NCI-H146 treated with DMSO at 0.1 percent for 48 hours (cell line): ENCODE measurements around the gene ZDHHC18.

Experiments
- DNase-seq: peaks from one replicate; lab custom pipeline; 2025; ENCODE audit not compliant: unreplicated experiment; lab: John Stamatoyannopoulos, UW

ZDHHC18 gene

DNA sequence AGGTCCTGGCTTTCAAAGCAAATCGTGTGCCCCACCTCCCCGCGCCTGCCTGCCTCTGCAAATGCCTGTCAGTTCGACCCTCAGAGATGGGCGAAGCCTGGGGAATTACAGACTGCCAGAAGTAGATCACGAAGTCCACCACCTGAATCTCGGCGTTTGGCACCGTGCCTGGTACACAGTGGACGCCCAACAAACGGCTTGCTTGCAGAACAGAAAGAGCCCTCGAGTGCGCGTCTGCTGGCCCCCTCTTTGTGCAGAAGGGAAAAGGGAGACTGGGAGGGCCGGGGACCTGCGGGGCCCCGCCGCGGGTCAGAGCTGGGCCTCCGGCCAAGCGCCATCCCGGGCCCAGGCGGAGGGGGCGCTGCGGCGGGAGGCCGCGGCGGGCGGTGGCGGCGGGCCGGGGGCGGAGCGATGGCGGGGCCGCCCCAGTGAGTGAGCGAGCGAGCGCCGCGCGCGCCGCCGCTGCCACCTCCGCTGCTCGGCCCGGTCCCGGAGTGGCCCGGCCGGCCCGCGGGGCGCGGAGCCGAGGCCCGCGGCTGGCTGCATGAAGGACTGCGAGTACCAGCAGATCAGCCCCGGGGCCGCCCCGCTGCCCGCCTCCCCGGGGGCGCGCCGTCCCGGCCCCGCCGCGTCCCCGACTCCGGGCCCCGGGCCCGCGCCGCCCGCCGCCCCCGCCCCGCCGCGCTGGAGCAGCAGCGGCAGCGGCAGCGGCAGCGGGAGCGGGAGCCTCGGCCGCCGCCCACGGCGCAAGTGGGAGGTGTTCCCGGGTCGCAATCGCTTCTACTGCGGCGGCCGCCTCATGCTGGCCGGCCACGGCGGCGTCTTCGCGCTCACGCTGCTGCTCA lies at the start of gene ZDHHC18:
ZDHHC18 (plus strand) TSS at position 428 of the 845 bp plus-strand sequence; CDS start at position 545, 117 bp downstream.
- peak; percentile 13 for DNase-seq

GRCh38 chr1:26779098-26779668 lies 47.3 kb upstream of the ZDHHC18 start:
- no peak for DNase-seq

DNA sequence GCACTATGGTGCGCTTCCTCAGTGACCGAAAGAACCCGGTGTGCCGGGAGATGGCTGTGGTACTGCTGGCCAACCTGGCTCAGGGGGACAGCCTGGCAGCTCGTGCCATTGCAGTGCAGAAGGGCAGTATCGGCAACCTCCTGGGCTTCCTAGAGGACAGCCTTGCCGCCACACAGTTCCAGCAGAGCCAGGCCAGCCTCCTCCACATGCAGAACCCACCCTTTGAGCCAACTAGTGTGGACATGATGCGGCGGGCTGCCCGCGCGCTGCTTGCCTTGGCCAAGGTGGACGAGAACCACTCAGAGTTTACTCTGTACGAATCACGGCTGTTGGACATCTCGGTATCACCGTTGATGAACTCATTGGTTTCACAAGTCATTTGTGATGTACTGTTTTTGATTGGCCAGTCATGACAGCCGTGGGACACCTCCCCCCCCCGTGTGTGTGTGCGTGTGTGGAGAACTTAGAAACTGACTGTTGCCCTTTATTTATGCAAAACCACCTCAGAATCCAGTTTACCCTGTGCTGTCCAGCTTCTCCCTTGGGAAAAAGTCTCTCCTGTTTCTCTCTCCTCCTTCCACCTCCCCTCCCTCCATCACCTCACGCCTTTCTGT lies 46.0 kb upstream of the ZDHHC18 start:
- DNase-seq = no peak

DNA sequence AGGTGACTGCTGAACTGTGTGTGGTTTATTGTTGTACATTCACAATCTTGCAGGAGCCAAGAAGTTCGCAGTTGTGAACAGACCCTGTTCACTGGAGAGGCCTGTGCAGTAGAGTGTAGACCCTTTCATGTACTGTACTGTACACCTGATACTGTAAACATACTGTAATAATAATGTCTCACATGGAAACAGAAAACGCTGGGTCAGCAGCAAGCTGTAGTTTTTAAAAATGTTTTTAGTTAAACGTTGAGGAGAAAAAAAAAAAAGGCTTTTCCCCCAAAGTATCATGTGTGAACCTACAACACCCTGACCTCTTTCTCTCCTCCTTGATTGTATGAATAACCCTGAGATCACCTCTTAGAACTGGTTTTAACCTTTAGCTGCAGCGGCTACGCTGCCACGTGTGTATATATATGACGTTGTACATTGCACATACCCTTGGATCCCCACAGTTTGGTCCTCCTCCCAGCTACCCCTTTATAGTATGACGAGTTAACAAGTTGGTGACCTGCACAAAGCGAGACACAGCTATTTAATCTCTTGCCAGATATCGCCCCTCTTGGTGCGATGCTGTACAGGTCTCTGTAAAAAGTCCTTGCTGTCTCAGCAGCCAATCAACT lies 45.2 kb upstream of the ZDHHC18 start:
- DNase-seq = no peak

DNA sequence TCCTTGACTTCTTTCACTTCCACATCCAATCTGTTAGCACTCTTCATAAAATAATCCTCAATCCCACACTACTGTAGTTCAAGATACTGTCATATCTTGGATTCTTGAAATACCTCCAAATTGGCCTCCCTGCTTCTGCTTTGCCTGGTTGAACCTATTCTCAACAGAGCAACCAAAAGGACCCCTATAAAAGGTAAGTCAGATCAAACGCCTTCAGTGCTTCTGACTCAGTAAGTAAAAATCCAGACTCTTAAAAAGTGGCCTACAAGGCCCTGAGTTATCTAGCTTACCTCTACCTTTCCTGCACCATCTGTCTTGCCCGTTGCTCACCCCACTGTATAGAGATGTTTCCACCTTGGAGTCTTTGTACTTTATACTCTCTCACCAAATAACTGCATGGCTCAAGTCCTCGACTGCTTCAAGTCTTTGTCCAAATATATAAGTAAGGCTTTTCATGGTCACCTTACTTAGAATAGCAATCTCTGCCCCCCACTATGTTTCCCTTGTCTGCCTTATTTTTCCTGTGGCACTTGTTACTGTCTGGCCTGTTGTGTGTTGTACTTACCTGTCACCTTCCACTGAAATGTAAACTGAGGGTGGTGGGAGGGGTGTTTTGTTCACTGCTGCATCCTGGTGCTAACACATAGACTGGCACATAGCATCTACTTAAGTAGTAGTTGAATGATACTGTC lies 43.8 kb upstream of the ZDHHC18 start:
- DNase-seq = no peak

DNA sequence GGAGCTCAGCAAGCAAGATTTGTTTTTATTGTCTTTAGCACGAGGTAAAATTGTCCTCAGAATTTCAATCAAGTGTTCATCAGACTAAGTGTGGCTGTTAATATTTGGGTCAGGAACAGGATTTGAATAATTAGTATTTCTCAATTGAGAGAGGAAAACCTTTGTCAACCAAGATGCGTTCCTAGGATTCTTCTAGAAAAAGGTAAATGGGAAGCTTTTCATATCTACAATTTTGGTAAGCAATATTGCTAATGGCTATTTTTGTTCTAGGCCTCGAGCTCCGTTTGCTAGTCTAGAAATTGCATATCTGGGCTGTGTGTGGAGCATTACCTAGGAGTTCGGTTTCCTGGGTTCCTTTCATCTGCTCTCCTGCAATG lies 42.9 kb upstream of the ZDHHC18 start:
- DNase-seq = no peak

GRCh38 chr1:26784023-26784871 lies 42.2 kb upstream of the ZDHHC18 start:
- DNase-seq = no peak

GRCh38 chr1:26784886-26785285 lies 41.6 kb upstream of the ZDHHC18 start:
- no peak for DNase-seq

- DNase-seq = no peak
Observed at GRCh38 chr1:26785611-26786436, 40.7 kb upstream of the ZDHHC18 start.

DNA sequence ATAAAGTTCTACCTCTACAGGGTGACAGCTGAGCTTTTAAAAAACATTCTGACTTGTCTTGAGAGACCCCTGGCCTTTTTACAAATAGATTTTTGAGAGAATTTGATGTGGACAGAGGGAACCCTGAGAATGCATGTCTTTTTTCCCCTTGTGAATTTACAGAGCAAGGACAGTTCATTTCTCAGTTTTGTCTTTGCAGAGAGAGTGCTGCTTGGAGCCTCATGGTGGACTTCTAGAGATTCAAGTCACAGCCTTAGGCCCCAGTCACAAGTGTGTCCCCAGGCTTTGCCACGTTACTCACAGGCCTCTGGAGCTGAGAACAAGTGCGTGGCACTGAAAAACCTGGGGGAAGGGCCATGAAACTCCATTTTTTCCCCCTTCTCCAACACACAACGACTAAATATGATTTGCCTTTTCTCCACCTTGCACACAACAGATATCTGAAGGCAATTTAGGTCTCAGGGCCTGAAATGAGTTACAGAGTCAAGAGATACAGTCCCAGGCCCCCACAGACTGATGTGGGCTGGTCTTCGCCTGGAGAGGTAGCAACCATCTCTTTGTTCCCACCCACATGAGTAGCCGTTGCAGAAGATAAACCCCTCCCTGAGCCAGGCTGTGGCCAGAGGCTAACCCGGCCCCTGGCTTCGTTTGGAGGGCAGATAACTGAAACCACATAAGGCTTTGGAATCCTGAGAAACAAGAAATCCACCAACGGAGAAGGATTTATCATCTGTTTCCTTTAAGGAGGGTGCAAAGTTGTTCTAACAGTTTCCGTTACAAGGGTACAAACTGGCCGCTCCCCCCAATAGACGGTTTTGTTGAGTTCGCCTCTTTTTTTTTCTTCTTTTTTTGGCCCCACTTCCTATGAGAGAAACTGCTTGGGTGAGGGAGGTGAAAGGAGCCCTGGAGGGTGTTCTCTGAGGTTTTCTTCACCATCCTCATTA lies 39.8 kb upstream of the ZDHHC18 start:
- DNase-seq = no peak

DNA sequence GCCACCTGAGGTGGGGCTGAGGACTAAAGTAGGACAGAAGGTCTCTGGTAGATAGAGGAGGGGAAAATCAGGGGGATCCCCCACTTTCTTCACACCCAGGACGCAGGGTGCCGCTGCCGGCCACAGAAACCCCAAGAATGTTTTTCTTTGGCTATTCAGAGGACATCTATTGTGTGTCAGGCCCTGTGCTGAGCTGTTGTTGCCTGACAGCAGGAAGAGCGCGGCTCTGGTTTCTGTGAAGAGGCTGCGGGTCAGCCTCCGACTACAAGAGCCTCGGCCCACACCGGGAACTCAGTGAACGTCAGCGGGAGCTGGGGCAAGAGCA lies 39.1 kb upstream of the ZDHHC18 start:
- no peak for DNase-seq

GRCh38 chr1:26787706-26788514 lies 38.6 kb upstream of the ZDHHC18 start, which contains the start of gene PIGV:
PIGV (plus strand) TSS chr1:26787950; CDS start chr1:26790816, 2,866 bp downstream.
- peak; percentile 48 for DNase-seq

GRCh38 chr1:26788515-26788785 lies 38.0 kb upstream of the ZDHHC18 start:
- no peak for DNase-seq

DNA sequence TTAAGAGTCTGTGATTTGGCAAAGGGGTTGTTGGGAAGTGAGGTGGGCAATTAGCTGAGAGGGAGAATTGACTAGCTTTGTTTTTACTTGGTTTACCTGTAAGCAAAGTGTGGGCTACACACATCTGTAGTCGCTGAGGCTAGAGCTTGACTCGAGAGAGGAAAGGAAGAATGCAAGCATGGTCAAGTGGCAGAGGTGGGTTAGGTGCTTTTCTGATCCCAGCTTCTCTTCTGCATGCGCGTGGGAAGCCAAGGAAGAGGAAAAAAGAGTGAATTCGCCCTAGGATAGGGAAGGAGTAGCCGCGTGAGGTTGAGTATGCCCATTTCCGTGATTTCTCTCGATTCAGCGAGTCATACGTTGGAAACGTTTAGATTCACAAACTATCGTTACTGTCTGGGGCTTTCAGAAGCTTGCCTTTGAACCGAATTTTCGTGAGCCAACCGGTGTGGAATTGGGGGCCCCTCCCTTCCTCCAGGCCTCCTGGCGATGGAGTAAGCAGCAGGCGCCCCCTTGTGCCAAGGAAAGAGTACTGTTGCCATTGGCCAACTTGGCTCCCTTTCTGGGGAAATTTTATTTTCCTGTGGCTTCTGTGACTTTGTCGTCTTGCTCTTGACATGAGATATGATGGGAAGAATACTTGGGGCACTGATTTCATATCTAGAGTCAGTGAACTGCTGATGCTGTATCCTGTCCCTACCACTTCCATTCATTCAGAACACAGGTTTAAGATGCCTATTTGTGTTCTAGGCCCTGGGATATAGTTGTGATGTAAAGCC lies 37.5 kb upstream of the ZDHHC18 start:
- peak; percentile 32 for DNase-seq

DNA sequence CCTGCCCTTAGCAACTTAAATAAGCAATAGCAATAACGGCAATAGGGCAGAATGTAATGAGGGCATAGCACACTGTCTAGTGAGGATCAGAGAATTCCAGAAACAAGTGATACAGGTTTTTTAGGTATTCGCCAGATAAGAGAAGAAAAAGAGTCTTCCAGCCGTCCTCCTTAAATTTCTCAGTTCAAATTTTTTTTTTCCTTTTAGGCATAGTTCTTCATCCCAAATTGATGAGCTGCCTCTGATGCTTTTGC lies 36.9 kb upstream of the ZDHHC18 start:
- no peak for DNase-seq

DNA sequence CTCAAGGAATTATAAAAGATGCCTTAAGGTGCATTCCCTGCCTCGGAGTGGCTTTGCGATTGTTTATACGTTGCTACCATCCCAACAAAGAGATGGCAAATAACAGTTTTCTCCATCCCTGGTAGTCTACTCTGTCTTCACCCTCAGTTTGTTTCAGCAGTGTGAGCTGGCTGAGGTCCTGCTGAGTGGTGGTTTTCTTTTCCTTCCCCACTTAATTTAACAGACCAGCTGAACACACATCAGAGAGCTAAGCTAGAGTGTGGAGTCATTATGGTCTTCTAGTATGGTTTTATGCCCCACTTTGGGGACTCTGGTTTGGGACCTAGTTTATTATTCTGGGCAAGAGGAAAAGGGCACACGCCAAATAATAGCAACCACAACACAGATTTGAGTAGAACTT lies 36.6 kb upstream of the ZDHHC18 start:
- no peak for DNase-seq

- DNase-seq = no peak
Observed at GRCh38 chr1:26790551-26790953, 35.9 kb upstream of the ZDHHC18 start.
